ENCODE measurements around the gene KIFC1. TPM values are rescaled to one million over a fixed set of nuclear protein-coding genes. Genes with fewer than 3 reads are reported as not detected.

KIFC1 gene
- polyA plus RNA-seq, 4 donors, result 35.0 to 47.3 (median 37.7) TPM

DNA sequence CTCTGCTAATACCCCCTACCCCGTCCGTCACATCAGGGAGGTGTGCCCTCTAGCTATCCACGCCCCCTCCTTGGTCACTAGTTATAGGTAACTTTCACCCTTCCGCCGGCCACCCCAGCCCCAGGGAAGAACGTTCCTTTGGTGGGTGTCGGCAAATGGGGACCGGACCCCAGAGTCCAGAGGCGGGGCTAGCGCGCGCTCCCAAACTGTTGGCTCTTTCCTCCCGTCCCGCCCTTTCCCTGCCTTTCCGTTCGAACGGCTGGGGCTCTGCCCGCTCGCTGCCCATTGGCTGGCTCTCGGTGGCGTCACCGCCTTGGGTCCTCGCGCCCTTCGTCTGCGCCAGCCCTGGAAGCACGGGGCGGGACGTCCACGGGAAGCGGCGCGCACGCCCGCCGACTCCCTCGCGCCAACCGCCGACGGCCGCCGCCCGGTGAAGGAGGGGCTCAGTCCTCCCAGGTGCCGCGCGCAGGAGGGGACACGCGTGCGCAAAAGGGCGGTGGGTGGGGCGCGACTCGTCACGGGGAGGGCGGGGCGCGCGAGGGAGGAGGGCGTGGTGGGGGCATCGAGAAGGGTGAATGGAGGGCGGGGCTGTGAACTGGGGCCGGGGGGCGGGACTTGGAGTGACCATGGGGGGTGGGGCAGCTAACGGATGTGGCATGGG, 18.6 kb downstream of the KIFC1 start:
- DNase-seq (ENCODE audit: low read depth in 4 of 4, low spot score in 3 of 4), result peak; percentile 90 to 94 (median 93)

GRCh38 chr6:33410711-33411631, 19.3 kb downstream of the KIFC1 start, which contains the start of gene PHF1:
Gene PHF1, plus strand, starts transcription at chr6:33411014. Its CDS starts 1,250 bp downstream, at chr6:33412264.
- no peak for DNase-seq (ENCODE audit: low read depth in 4 of 4, low spot score in 3 of 4)

- no peak for DNase-seq (ENCODE audit: low read depth in 4 of 4, low spot score in 3 of 4)
Measured at GRCh38 chr6:33411632-33412005, 20.0 kb downstream of the KIFC1 start.

DNA sequence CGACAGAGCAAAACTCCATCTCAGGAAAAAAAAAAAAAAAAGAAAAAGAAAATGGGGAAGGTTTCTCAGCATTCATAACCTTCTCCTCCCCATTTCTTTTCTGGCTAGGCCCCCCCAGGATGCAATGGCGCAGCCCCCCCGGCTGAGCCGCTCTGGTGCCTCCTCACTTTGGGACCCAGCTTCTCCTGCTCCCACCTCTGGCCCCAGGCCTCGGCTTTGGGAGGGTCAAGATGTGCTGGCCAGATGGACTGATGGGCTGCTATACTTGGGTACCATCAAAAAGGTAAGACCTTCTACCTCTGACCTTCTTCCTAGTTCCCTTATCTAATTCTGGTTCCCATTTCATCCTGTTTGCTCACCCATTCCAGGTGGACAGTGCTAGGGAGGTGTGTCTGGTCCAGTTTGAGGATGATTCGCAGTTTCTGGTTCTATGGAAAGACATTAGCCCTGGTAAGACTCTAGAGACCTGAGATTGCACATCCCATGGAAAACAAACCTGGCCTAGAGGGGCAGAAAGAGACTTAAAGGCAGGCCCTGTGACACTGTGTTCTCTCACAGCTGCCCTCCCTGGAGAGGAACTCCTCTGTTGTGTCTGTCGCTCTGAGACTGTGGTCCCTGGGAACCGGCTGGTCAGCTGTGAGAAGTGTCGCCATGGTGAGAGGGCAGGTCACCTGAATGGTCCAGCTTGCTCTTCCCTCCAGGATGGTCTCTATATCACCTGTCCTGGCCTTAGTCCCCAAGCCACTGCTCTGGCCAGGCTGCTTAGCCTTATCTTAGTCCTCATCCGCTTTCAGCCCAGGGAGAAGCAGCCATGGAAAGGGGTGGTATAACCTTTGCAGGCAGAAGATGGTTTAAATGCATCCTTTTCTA, 20.8 kb downstream of the KIFC1 start:
- DNase-seq (ENCODE audit: low read depth in 4 of 4, low spot score in 3 of 4), result no peak

DNA sequence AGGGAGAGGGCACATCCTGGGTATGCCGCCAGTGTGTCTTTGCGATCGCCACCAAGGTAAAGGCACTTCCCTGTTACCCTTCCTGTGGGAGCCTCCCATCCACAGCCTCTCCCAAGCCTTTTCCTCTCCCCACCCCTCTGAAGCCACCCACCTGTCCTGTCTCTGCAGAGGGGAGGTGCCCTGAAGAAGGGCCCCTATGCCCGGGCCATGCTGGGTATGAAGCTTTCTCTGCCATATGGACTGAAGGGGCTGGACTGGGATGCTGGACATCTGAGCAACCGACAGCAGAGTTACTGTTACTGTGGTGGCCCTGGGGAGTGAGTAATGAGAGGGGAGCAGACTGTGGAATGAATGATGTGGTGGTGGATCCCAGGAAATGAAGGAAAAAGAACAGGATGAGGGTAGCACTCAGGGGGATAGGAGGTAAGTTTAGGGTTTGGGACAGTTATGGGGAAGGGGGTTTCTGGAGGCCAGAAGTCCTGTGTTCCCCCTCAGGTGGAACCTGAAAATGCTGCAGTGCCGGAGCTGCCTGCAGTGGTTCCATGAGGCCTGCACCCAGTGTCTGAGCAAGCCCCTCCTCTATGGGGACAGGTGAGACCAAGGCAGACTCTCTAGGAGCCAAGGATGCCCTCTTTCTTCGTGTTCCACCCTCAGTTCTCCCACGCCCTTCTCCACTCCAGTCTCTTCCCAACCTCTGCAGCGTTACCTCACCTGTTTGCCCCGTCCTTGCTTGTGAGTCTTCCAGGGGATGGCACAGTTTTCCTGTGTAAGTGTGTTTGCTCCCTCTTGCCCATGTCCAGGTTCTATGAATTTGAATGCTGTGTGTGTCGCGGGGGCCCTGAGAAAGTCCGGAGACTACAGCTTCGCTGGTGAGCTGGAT, 21.9 kb downstream of the KIFC1 start:
- DNase-seq (ENCODE audit: low read depth in 4 of 4, low spot score in 3 of 4), result no peak

DNA sequence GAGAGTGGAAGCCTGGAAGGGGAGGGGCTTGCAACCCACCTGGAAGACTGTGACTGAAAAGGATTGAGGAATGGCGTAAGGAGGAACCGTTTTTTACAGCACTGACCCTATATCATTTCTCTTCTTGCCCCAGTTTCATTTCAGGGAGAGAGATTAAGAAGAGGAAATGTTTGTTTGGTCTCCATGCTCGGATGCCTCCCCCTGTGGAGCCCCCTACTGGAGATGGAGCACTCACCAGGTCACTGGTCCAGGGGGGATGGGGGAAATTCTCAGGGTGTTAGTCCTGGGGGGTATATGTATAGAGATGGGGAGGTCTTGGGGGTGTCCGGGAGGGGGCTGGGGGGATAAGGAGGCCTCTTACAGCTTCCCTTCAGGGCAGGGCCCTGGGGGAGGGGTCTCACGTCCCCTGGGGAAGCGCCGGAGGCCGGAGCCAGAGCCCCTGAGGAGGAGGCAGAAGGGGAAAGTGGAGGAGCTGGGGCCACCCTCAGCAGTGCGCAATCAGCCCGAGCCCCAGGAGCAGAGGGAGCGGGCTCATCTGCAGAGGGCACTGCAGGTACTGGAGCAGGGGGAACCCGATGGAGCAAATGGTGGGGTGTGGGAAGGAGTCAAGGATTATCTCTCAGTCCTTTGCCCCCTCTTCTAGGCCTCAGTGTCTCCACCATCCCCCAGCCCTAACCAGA, 23.1 kb downstream of the KIFC1 start:
- DNase-seq (ENCODE audit: low read depth in 4 of 4, low spot score in 3 of 4), result no peak

DNA sequence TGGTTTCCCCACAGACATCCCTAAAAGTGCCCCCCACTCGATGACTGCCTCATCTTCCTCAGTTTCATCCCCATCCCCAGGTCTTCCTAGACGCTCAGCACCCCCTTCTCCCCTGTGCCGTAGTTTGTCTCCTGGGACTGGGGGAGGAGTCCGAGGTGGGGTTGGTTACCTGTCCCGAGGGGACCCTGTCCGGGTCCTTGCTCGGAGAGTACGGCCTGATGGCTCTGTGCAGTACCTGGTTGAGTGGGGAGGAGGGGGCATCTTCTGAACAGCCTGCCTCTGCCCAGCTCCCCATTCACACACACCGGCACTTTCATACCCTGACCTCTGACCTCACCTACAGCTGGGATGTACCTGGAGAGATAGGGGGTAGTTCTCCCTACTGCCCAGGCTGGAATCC, 24.2 kb downstream of the KIFC1 start:
- DNase-seq (ENCODE audit: low read depth in 4 of 4, low spot score in 3 of 4), result no peak

DNA sequence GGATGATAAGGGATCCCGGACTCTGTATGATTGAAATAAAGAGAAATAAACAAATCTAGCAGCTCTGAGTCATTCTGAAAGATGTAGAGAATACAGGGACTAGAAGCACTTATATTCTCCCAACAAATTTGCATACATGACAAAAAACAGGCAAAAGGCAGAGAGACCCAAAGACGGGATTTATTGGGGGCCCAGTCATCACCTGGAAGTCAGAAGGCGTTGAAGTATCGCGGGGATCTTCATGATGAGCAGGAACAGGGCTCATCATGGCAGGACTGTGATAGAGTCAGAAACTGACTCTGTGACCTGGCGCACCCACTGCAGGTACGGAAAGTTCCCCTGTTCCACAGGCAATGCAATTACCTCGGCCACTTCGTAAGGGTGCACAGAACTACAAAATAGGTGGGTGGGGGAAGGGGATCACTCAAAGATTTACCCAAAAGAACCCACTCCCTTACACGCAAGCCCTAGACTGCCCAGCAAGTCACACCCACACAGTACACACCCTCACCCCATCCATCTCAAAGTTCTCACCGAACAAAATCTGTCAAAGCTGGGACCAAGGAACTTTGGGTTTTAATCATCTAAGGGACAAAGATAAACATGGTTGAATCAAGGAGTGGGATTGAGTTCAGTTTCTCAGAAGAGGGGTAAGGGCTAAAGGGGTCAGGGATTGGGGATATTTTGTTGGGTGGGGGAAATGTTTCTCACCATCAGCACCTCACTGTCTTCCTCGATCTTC, 24.9 kb downstream of the KIFC1 start:
- DNase-seq (ENCODE audit: low read depth in 4 of 4, low spot score in 3 of 4), result no peak

GRCh38 chr6:33417128-33417902, 25.7 kb downstream of the KIFC1 start:
- no peak for DNase-seq (ENCODE audit: low read depth in 4 of 4, low spot score in 3 of 4)

DNA sequence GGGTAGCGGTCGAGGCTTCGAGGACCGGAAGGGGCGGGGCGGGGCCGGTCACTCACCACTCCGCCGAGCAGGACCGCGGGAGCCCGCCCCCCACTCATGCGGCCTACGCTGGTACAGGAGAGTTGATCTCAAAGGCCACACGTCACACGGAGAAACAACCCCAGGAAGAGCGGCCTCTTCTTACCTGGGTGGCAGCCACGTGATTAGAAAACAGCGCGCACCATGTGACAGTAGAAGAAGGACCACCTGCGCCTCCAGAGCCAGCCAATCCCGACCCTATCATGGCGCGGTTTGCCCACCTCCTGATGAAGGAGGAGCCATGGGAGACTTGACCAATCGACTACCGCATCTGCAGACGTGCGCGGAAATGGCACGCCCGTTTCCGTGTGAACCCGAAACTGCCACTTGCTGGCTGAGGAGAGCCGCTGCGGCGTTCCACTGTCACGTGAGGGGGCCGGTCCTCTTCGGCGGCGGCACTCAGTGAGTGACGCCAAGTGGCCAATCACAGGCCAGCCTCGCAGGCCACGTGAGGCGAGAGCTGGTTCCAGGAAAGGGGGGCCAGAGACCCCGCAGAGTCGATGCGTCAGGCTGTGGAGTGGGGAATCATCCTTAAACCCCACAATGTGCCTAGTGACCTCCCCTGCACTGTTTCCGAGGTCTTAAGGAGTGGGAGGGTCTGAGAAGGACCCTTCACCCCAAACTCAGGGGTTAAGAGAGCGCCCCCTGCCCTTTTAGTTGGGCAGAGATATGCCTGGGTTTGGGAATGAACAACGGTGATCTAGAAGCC, 26.5 kb downstream of the KIFC1 start, which contains the start of gene CUTA:
TSS of gene CUTA (minus strand) at position 205 of the 787 bp plus-strand sequence. CDS start at position 98, 107 bp downstream.
- DNase-seq (ENCODE audit: low read depth in 4 of 4, low spot score in 3 of 4), result peak; percentile 98 to 99 (median 98)

- DNase-seq (ENCODE audit: low read depth in 4 of 4, low spot score in 3 of 4), result no peak
Measured at GRCh38 chr6:33418690-33419291, 27.2 kb downstream of the KIFC1 start.

DNA sequence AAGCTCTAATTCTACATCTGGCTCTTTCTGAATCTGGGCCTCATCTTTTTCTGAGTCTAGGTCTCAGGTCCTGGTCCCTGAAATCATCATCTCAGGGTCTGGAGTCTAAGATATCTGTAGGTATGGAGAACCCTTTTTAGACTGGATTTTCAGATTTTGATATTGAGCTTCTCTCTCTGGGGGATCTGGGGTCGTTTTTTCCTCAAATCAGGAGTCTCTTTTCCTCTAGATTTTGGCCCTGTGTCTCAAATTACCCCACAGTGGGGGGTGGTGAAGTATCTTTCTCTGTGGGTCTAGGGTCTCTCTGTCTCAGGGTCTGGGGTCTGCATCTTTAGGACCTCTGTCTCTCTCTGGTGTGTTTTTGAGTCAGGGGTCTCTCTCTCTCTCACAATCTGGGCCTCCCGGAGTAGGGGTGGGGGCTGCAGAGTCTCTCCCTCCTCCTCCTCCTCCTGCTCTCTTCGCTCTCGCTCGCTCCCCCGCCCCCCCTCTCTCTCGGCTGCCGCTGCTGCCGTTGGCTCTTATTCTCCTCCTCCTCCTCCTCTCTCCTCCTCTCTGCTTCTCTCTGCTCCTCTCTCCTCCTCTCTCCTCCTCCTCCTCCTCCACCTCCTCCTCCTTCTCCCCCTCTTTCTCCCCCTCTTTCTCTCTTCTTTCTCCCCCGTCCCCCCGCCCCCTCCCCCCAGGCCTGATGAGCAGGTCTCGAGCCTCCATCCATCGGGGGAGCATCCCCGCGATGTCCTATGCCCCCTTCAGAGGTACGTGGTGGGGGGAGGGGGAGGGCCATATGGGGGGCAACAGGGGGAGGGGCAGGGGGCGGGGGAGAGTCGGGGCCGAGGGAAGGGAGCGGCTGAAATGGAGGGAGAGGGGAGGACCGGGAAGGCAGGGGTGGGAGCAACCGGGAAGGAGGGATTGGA, 28.2 kb downstream of the KIFC1 start, which contains the start of gene SYNGAP1:
TSS of gene SYNGAP1 (plus strand) at position 486 of the 911 bp plus-strand sequence. CDS start at position 686, 200 bp downstream.
- no peak for DNase-seq (ENCODE audit: low read depth in 4 of 4, low spot score in 3 of 4)

DNA sequence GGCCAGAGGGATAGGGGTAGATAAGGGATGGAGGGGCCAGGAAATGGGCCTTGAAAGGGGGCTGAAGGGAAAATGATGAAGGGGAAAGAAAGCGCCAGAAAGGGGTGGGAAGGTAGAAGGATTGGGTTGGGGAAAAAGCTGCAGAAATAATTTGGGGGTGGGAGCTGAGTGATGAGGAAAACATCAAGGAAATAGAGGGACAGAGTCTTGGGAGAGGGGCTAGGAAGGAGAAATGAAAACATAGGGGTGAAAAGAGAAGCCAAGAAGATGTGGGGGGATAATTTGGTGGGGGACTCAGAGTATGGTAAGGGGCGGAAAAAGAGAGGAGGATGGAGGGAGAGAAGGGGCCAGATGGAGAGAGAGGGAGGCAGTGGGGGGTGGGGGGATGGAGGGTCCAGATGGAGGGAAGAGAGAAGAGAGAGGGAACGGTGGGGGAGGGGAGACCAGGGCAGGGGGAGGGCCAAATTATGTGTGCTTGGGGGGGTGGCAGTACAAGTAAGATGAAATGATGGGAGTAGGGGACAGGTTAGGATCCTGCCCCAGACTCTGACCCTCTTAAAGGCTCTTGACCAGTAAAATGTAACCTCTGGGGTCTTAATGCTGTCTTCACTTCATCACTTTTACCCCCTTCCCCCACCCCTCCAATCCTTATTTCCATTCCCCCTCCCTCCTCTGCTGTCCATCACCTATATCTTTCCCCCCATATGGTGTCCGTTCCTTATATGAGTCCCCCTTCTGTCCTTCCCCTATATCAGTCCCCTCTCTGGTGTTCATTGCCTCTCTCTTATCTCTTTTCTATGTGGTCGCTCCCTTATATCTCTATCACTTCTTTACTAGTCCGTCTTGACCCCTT, 29.1 kb downstream of the KIFC1 start:
- no peak for DNase-seq (ENCODE audit: low read depth in 4 of 4, low spot score in 3 of 4)

DNA sequence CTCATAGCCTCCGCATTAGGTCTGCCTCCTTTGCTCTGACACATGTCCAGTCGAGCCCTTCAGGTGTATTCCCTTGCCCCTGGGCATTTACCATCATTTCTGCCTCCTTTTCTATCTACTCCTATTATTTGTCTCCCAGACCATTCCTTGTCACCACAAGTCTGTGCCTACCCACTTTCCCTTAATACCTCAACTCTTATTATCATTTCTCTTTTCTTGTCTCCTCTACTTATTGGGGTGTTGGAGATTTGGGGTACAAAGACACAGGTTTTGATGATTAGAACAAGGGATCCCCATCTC, 29.7 kb downstream of the KIFC1 start:
- no peak for DNase-seq (ENCODE audit: low read depth in 4 of 4, low spot score in 3 of 4)

GRCh38 chr6:33423777-33424176, 32.2 kb downstream of the KIFC1 start:
- DNase-seq (ENCODE audit: low read depth in 4 of 4, low spot score in 3 of 4), result no peak

Data from left renal pelvis (tissue), 4 donors.